Endodermal cell (in vitro differentiated cells): ENCODE data around the gene ATXN7L1. TPM values are rescaled to one million over a fixed set of nuclear protein-coding genes. Genes with fewer than 3 reads are reported as not detected.

Experiments
- DNase-seq: peaks from one replicate; pipeline ENCODE4 v3.0.0-alpha.2; 2017
- H3K27ac ChIP-seq: 2 replicates; pipeline ENCODE4 v1.5.1; 2013; ENCODE audit warnings: mild to moderate bottlenecking, low read depth, low read length, moderate library complexity
- H3K27me3 ChIP-seq: 2 replicates; pipeline ENCODE4 v1.6.1; 2013; ENCODE audit warnings: mild to moderate bottlenecking, low read length, moderate library complexity; ENCODE audit not compliant: insufficient read depth, control insufficient read depth, poor library complexity, severe bottlenecking
- H3K36me3 ChIP-seq: 2 replicates; pipeline ENCODE4 v1.7.0; 2013; ENCODE audit warnings: mild to moderate bottlenecking, low read length, moderate library complexity; ENCODE audit not compliant: control insufficient read depth, insufficient read depth
- H3K4me1 ChIP-seq: one replicate; pipeline ENCODE4 v1.7.0; 2013; ENCODE audit warnings: low read length; ENCODE audit not compliant: control insufficient read depth, insufficient read depth
- H3K4me3 ChIP-seq: 2 replicates; pipeline ENCODE4 v1.5.1; 2013; ENCODE audit warnings: mild to moderate bottlenecking, low read length, moderate library complexity
- H3K9ac ChIP-seq: 2 replicates; pipeline ENCODE4 v1.6.1; 2013; ENCODE audit warnings: mild to moderate bottlenecking, low read length, moderate library complexity; ENCODE audit not compliant: poor library complexity, severe bottlenecking; ENCODE audit errors: extremely low read depth
- H3K9me3 ChIP-seq: 2 replicates; pipeline ENCODE4 v1.6.1; 2013; ENCODE audit warnings: mild to moderate bottlenecking, low read length, moderate library complexity; ENCODE audit not compliant: control insufficient read depth
- H3K27ac Mint-ChIP-seq: 2 replicates; pipeline ENCODE4 v1.8.0; 2020; ENCODE audit warnings: mixed read lengths
- H3K27me3 Mint-ChIP-seq: 2 replicates; pipeline ENCODE4 v1.8.0; 2021; ENCODE audit warnings: mild to moderate bottlenecking, mixed read lengths; ENCODE audit not compliant: insufficient read depth
- H3K36me3 Mint-ChIP-seq: 2 replicates; pipeline ENCODE4 v1.8.0; 2020; ENCODE audit warnings: low read depth, mixed read lengths
- H3K4me1 Mint-ChIP-seq: 2 replicates; pipeline ENCODE4 v1.8.0; 2020; ENCODE audit warnings: mixed read lengths
- H3K4me3 Mint-ChIP-seq: 2 replicates; pipeline ENCODE4 v1.8.0; 2020; ENCODE audit warnings: mild to moderate bottlenecking, moderate library complexity, mixed read lengths
- H3K9me3 Mint-ChIP-seq: 2 replicates; pipeline ENCODE4 v1.8.0; 2020; ENCODE audit warnings: mild to moderate bottlenecking, mixed read lengths
- CTCF ChIP-seq: fragments of 200-600 bp; sonication (generic); conservative IDR thresholded peaks from 2 replicates; pipeline ENCODE4 v1.5.0; 2021; ENCODE audit warnings: antibody characterized with exemption, mild to moderate bottlenecking
- WGBS, 2 experiments: methylation state at CpG; one replicate each; pipeline versions ENCODE4 v1.1.5 to v1.1.7; 2013; ENCODE audit warnings: missing lambda C conversion rate in 2 of 2, mixed read lengths in 1 of 2; ENCODE audit not compliant: insufficient coverage in 1 of 2, insufficient read length in 1 of 2; 5-methylcytosine and 5-hydroxymethylcytosine counted together
- total RNA-seq, 2 donors: library from RNA; stranded (reverse); fragmentation: NEBNext Ultra II Directional in 1 of 2; extraction: Animal tissue kit (Norgen Biotek cat#: 25700) in 1 of 2; gene quantifications; 2 replicates in 1 of 2; 3 replicates in 1 of 2; pipeline ENCODE4 v1.2.1, GENCODE V29; 2021

The ATXN7L1 gene
- total RNA-seq, 2 donors from 2014 or later: 16.9 to 30.4 TPM

GRCh38 chr7:105611856-105612775 lies 264.3 kb downstream of the ATXN7L1 start:
- 88 to 91% methylated on average over 12 to 16 of the region's 16 CpGs for WGBS, 2 experiments
- no peak for TF ChIP-seq CTCF

DNA sequence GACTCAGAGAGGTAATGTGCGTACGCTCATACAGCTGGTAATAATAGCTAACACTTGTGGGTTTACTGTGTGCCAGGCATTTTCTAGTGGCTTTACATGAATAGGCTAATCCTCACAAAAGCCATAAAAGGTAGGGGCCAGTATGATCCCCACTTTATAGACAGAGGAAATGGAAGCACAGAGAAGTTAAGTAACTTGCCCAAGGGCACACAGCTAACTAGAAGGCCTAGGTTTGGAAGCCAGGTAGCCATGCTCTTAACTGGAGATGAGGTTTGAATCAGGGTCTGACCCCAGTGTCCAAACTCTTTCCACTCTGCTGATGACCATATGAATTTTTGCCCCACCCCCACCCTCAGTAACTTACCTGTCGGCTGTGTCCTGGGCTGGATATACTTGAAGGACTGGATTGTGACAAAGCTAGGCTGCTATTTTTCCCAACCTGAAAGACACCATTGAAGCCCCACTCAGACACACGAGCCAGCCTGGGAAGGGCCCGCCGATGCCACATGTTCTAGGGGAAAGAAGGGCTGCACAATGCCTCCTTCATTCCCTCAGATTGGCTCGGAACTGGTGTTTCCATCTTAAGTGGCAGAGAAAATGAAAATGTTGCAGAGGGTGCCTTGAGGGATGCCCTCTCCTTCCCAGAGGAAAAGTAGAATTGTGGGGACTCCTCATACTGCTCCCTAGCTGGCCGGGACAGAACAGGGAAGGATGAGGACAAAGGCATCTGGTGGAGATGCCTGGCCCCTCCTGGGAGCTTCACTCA lies 266.1 kb downstream of the ATXN7L1 start:
- no peak overlapping the region for H3K4me3 Mint-ChIP-seq
- H3K9me3 Mint-ChIP-seq: no peaks in the 10 kb centered on the region
- peak overlapping the region; percentile 35 for H3K27ac Mint-ChIP-seq
- H3K4me3 ChIP-seq: no peak overlapping the region
- H3K4me1 ChIP-seq: no peaks in the 10 kb centered on the region
- no peak for TF ChIP-seq CTCF
- DNase-seq: no peak
- H3K27me3 Mint-ChIP-seq: no peaks in the 10 kb centered on the region
- no peaks in the 10 kb centered on the region for H3K4me1 Mint-ChIP-seq
- H3K36me3 Mint-ChIP-seq: peaks cover 44% of the 10 kb centered on the region
- H3K9me3 ChIP-seq: no peaks in the 10 kb centered on the region
- 95 to 98% methylated on average over 6 to 8 of the region's 8 CpGs for WGBS, 2 experiments
- H3K27me3 ChIP-seq: no peaks in the 10 kb centered on the region
- H3K9ac ChIP-seq: no peak overlapping the region
- H3K27ac ChIP-seq: no peak overlapping the region
- H3K36me3 ChIP-seq: peaks cover 9% of the 10 kb centered on the region

More at GRCh38 chr7:105611856-105612775, 264.3 kb downstream of the ATXN7L1 start:
- no peak overlapping the region for H3K27ac ChIP-seq
- DNase-seq: no peak
- Mint-ChIP-seq H3K9me3 (no peaks in the 10 kb centered on the region), H3K4me3 (no peak overlapping the region), H3K27ac (no peak overlapping the region), H3K27me3 (no peaks in the 10 kb centered on the region), H3K4me1 (no peaks in the 10 kb centered on the region), H3K36me3 (peaks cover 59% of the 10 kb centered on the region)
- no peaks in the 10 kb centered on the region for H3K9me3 ChIP-seq
- no peaks in the 10 kb centered on the region for H3K4me1 ChIP-seq
- H3K4me3 ChIP-seq: no peak overlapping the region
- H3K27me3 ChIP-seq: no peaks in the 10 kb centered on the region
- peaks cover 9% of the 10 kb centered on the region for H3K36me3 ChIP-seq
- no peak overlapping the region for H3K9ac ChIP-seq

GRCh38 chr7:105602325-105603305 lies 273.8 kb downstream of the ATXN7L1 start:
- H3K36me3 Mint-ChIP-seq: peaks cover 2% of the 10 kb centered on the region
- H3K4me3 ChIP-seq: no peak overlapping the region
- no peaks in the 10 kb centered on the region for H3K9me3 ChIP-seq
- 93 to 95% methylated on average over 10 to 19 of the region's 19 CpGs for WGBS, 2 experiments
- no peaks in the 10 kb centered on the region for H3K9me3 Mint-ChIP-seq
- no peaks in the 10 kb centered on the region for H3K27me3 ChIP-seq
- no peaks in the 10 kb centered on the region for H3K27me3 Mint-ChIP-seq
- no peak overlapping the region for H3K9ac ChIP-seq
- H3K4me1 ChIP-seq: no peaks in the 10 kb centered on the region
- no peak overlapping the region for H3K27ac ChIP-seq
- H3K27ac Mint-ChIP-seq: peak overlapping the region; percentile 25
- peak; percentile 49 for DNase-seq
- H3K4me3 Mint-ChIP-seq: no peak overlapping the region
- peaks cover 10% of the 10 kb centered on the region for H3K4me1 Mint-ChIP-seq
- no peaks in the 10 kb centered on the region for H3K36me3 ChIP-seq
- TF ChIP-seq CTCF: no peak
